PFSK-1 (cell line): Measurements from ENCODE around the gene VARS2.

Source experiments
- POLR2AphosphoS5 ChIP-seq: IDR thresholded peaks from 2 replicates; pipeline ENCODE4 v1.6.1; 2012; ENCODE audit warnings: low read depth, mild to moderate bottlenecking, control low read depth, low read length, moderate library complexity
- REST ChIP-seq, 2 experiments: IDR thresholded peaks; 2 replicates each; pipeline versions ENCODE4 v1.6.1 to v1.8.0; 2011 to 2012; ENCODE audit warnings: low read depth in 2 of 2, low read length in 2 of 2, control low read depth in 1 of 2, inconsistent platforms in 1 of 2, mild to moderate bottlenecking in 1 of 2, moderate library complexity in 1 of 2; ENCODE audit not compliant: insufficient read depth in 1 of 2
- SIN3A ChIP-seq: IDR thresholded peaks from 2 replicates; pipeline ENCODE4 v1.6.1; 2012; ENCODE audit warnings: mild to moderate bottlenecking, low read length, moderate library complexity, borderline replicate concordance; ENCODE audit not compliant: insufficient read depth
- TAF1 ChIP-seq: IDR thresholded peaks from 2 replicates; pipeline ENCODE4 v1.6.1; 2012; ENCODE audit warnings: low read length, control low read depth, borderline replicate concordance; ENCODE audit not compliant: insufficient read depth

- TF ChIP-seq REST (IDR thresholded peaks at IDR 0.05; ENCODE audit: insufficient read depth in 1 of 2, low read depth in 2 of 2, low read length in 2 of 2) (no peak), POLR2AphosphoS5 (no peak), TAF1 (no peak), SIN3A (no peak)
These were observed 52.1 kb downstream of the VARS2 start for GRCh38 chr6:30966154-30966553.
